GM12878 (cell line): ENCODE results near the gene CTSO. TPM values are rescaled to one million over a fixed set of nuclear protein-coding genes. Genes with fewer than 3 reads are reported as not detected.

Source experiments
- ATAC-seq: fragments of 200-7000 bp; cut with Tn5 transposase; 3 replicates; pipeline ENCODE4 v1.9.1; 2020; ENCODE audit warnings: mild to moderate bottlenecking, moderate library complexity
- BruUV-seq: library from RNA; stranded (reverse); fragments of 400-500 nt; replicated peaks from 2 replicates; lab custom pipeline; 2021; lab: Mats Ljungman, UMichigan
- CTCF ChIA-PET: fragments of 300-600 bp; sonication (Branson Sonifier 250); formaldehyde crosslinking; extraction: SDS; loops from one replicate; lab custom pipeline; 2021; ENCODE audit warnings: inconsistent platforms; lab: Yijun Ruan, JAX
- POLR2A ChIA-PET: fragments of 350-600 bp; formaldehyde crosslinking; extraction: SDS; loops from one replicate; lab custom pipeline; 2021; ENCODE audit warnings: inconsistent platforms; lab: Charles Lee
- RAD21 ChIA-PET: fragments of 300-600 bp; sonication (Branson Sonifier 250); formaldehyde crosslinking; loops from one replicate; lab custom pipeline; 2023; ENCODE audit warnings: antibody characterized with exemption; ENCODE audit not compliant: unreplicated experiment; lab: Charles Lee
- SMC1A ChIA-PET: fragments of 300-600 bp; sonication (Branson Sonifier 250); formaldehyde crosslinking; loops from one replicate; lab custom pipeline; 2023; ENCODE audit not compliant: unreplicated experiment, uncharacterized antibody; lab: Charles Lee
- DNase-seq: peaks from one replicate; pipeline ENCODE4 v3.0.0-alpha.2; 2011; ENCODE audit warnings: low read depth, low spot score
- FAIRE-seq: peaks from 3 replicates; lab custom pipeline; 2011; peaks lifted over from hg19 to GRCh38; lab: Jason Lieb, UNC
- H2AFZ ChIP-seq: 2 replicates; pipeline ENCODE4 v1.6.0; 2011; ENCODE audit warnings: low read depth, low read length, control low read depth; ENCODE audit not compliant: control insufficient read depth
- H3K27ac ChIP-seq: 2 replicates; pipeline ENCODE4 v1.5.1; 2011; ENCODE audit warnings: control low read depth; ENCODE audit not compliant: control insufficient read depth, insufficient read depth
- H3K27me3 ChIP-seq, 2 experiments: replicated peaks in 1 of 2; 2 replicates each; pipeline versions ENCODE4 v1.6.0 to v1.6.1; 2011; ENCODE audit warnings: low read length in 1 of 2; ENCODE audit not compliant: control insufficient read depth in 2 of 2, insufficient read depth in 2 of 2
- H3K36me3 ChIP-seq, 2 experiments: 2 replicates each; pipeline ENCODE4 v1.5.1; 2011; ENCODE audit warnings: low read length in 1 of 2; ENCODE audit not compliant: control insufficient read depth in 2 of 2, insufficient read depth in 2 of 2
- H3K4me1 ChIP-seq: 2 replicates; pipeline ENCODE4 v1.6.1; 2011; ENCODE audit warnings: mild to moderate bottlenecking, low read length, moderate library complexity, mixed read lengths; ENCODE audit not compliant: control insufficient read depth, insufficient read depth
- H3K4me2 ChIP-seq: 2 replicates; pipeline ENCODE4 v1.6.0; 2011; ENCODE audit warnings: control low read depth; ENCODE audit not compliant: control insufficient read depth, insufficient read depth
- H3K4me3 ChIP-seq: fragments of 200-600 bp; sonication (generic); 2 replicates; pipeline ENCODE4 v1.5.1; 2016
- H3K79me2 ChIP-seq: 2 replicates; pipeline ENCODE4 v1.6.0; 2011; ENCODE audit warnings: low read length; ENCODE audit not compliant: control insufficient read depth, insufficient read depth
- H3K9ac ChIP-seq: 2 replicates; pipeline ENCODE4 v1.8.0; 2011; ENCODE audit warnings: low read length, control low read depth, mixed read lengths; ENCODE audit not compliant: control insufficient read depth, insufficient read depth
- H3K9me3 ChIP-seq: replicated peaks from 3 replicates; pipeline ENCODE4 v1.5.1; 2011; ENCODE audit warnings: mild to moderate bottlenecking, low read length; ENCODE audit not compliant: control insufficient read depth, insufficient read depth
- H4K20me1 ChIP-seq: 2 replicates; pipeline ENCODE4 v1.6.0; 2011; ENCODE audit not compliant: control insufficient read depth, insufficient read depth
- CEBPZ ChIP-seq: fragments of 150-350 bp; IDR thresholded peaks from 2 replicates; pipeline ENCODE4 v1.6.1; 2016; ENCODE audit warnings: low read depth, low read length
- HCFC1 ChIP-seq: fragments of 150-350 bp; IDR thresholded peaks from 2 replicates; pipeline ENCODE4 v1.6.1; 2014; ENCODE audit warnings: low read length
- HDAC2 ChIP-seq: fragments of 200-600 bp; sonication (generic); IDR thresholded peaks from 2 replicates; pipeline ENCODE4 v1.6.1; 2017
- IKZF1 ChIP-seq: fragments of 450-650 bp; conservative IDR thresholded peaks from 2 replicates; pipeline ENCODE4 v1.6.1; 2017; ENCODE audit warnings: antibody characterized with exemption, mild to moderate bottlenecking
- WGBS: methylation state at CpG from one replicate; pipeline ENCODE4 v1.1.6; 2016; ENCODE audit warnings: low lambda C conversion rate; ENCODE audit not compliant: insufficient replicate concordance, insufficient coverage; ENCODE audit errors: missing lambda C conversion rate; 5-methylcytosine and 5-hydroxymethylcytosine counted together
- in situ Hi-C: fragments of 300-500 bp; cut with MboI; formaldehyde crosslinking; loops from 9 replicates; pipeline ENCODE4 v1.14.3; 2018; ENCODE audit warnings: mixed read lengths
- intact Hi-C: fragments of 100-400 bp; cut with micrococcal nuclease; formaldehyde crosslinking; loops from one replicate; pipeline ENCODE4 v1.14.2; 2022; ENCODE audit not compliant: unreplicated experiment
- polyA plus RNA-seq, 11 experiments: library from polyadenylated mRNA; depleted of rRNA in 4 of 11; unstranded in 6 of 11; stranded (reverse) in 5 of 11; fragments of >200 nt; fragmentation: Nextera tagmentation in 4 of 11; fragmentation: Illumina TruSeq in 1 of 11; extraction: Ambion mirVana in 4 of 11; extraction: Trizol in 1 of 11; gene quantifications; 1 replicate in 1 of 11; 2 replicates in 10 of 11; pipeline versions ENCODE4 v1.2.1 to v1.2.3, GENCODE V29; 2011 to 2016; ENCODE audit warnings: inconsistent platforms in 2 of 11, missing spikeins in 2 of 11, low read depth in 1 of 11
- total RNA-seq, 4 experiments: library from RNA; depleted of rRNA in 3 of 4; stranded (reverse); fragments of >200 nt in 3 of 4; fragmentation: Illumina TruSeq in 1 of 4; extraction: Trizol in 1 of 4; gene quantifications; 2 replicates each; pipeline versions ENCODE4 v1.2.1 to v1.2.3, GENCODE V29; 2013 to 2021
- TF ChIP-seq, protein P1 (sequence below): fragments of 450-650 bp; formaldehyde crosslinking; IDR thresholded peaks from 2 replicates; pipeline ENCODE4 v1.4.0; 2020; ENCODE audit warnings: mild to moderate bottlenecking, moderate library complexity

The CTSO gene
- total and polyA plus RNA-seq, 10 of the 15 experiments (the other 5 are each of a cell fraction or from before 2014, with no cell fraction given) = 3.9 to 9.7 (median 7.0) TPM

DNA sequence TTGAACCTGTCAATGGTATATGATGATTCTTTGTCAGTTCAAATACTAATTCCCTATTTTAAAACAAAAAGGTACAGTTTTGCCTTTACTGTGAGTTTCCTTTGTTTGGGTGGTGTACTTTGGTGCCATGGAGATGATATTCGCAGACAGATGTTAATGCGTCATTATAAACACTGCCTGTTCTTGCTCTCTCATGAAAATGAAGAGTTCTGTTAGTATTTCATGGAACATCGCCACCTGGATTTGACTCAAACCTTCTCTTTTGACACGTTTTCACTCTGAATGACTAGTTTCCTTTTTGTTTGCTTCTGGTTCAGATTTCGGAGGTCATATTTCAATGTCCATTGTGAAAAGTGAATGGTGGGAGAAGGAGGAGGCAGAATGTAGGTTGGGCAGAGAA is 6.9 kb upstream of the CTSO start:
- Histone ChIP-seq H3K79me2 (no peaks in the 10 kb centered on the region), H4K20me1 (no peaks in the 10 kb centered on the region), H3K4me1 (no peaks in the 10 kb centered on the region), H3K4me2 (no peak overlapping the region), H2AFZ (no peak overlapping the region), H3K9ac (no peak overlapping the region), H3K4me3 (no peak overlapping the region), H3K36me3 (no peaks in the 10 kb centered on the region), H3K27me3 (no peaks in the 10 kb centered on the region), H3K9me3 (no peaks in the 10 kb centered on the region), H3K27ac (no peak overlapping the region)
- WGBS = 32% methylated on average over 5 of the region's 5 CpGs
- ChIA-PET SMC1A (interaction anchor here (1.0 to 1.1 kb wide), 2 partner anchors 15 to 47 kb away, joined by 3 read pairs; no protein-coding TSS in a partner anchor), RAD21 (no interaction called here), POLR2A (no interaction called here), CTCF (interaction anchor here (1.4 to 2.8 kb wide), 2 partner anchors 12 to 214 kb away, joined by 3 to 8 read pairs; no protein-coding TSS in a partner anchor)
- no TSS peak for BruUV-seq
- no peak for TF ChIP-seq HCFC1
- TF ChIP-seq HDAC2 = no peak
- TF ChIP-seq IKZF1 = no peak
- no peak for TF ChIP-seq CEBPZ
- TF ChIP-seq, protein P1, sequence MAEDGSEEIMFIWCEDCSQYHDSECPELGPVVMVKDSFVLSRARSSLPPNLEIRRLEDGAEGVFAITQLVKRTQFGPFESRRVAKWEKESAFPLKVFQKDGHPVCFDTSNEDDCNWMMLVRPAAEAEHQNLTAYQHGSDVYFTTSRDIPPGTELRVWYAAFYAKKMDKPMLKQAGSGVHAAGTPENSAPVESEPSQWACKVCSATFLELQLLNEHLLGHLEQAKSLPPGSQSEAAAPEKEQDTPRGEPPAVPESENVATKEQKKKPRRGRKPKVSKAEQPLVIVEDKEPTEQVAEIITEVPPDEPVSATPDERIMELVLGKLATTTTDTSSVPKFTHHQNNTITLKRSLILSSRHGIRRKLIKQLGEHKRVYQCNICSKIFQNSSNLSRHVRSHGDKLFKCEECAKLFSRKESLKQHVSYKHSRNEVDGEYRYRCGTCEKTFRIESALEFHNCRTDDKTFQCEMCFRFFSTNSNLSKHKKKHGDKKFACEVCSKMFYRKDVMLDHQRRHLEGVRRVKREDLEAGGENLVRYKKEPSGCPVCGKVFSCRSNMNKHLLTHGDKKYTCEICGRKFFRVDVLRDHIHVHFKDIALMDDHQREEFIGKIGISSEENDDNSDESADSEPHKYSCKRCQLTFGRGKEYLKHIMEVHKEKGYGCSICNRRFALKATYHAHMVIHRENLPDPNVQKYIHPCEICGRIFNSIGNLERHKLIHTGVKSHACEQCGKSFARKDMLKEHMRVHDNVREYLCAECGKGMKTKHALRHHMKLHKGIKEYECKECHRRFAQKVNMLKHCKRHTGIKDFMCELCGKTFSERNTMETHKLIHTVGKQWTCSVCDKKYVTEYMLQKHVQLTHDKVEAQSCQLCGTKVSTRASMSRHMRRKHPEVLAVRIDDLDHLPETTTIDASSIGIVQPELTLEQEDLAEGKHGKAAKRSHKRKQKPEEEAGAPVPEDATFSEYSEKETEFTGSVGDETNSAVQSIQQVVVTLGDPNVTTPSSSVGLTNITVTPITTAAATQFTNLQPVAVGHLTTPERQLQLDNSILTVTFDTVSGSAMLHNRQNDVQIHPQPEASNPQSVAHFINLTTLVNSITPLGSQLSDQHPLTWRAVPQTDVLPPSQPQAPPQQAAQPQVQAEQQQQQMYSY (CRISPR knock-in tag) = no peak
- FAIRE-seq (no peak), ATAC-seq (no peak), DNase-seq (no peak)
- intact Hi-C loops (loop anchor here (5.0 kb wide), 1 partner anchor 717 kb away; no protein-coding TSS in a partner anchor), in situ Hi-C loops (no loop called here)
